GM19193 (cell line): ENCODE data around the gene OR6S1.

ENCODE experiments used
- POLR2A ChIP-seq: IDR thresholded peaks from 4 replicates; pipeline ENCODE4 v1.6.1; 2011; ENCODE audit not compliant: insufficient read depth, insufficient read length; ENCODE audit errors: extremely low read depth

Gene OR6S1

GRCh38 chr14:20657216-20658211 is 16.0 kb upstream of the OR6S1 start:
- no peak for TF ChIP-seq POLR2A

- TF ChIP-seq POLR2A, result no peak
These were observed 14.8 kb upstream of the OR6S1 start for GRCh38 chr14:20656274-20656673.

- TF ChIP-seq POLR2A, result no peak
These were observed 14.4 kb upstream of the OR6S1 start for GRCh38 chr14:20655851-20656250.

DNA sequence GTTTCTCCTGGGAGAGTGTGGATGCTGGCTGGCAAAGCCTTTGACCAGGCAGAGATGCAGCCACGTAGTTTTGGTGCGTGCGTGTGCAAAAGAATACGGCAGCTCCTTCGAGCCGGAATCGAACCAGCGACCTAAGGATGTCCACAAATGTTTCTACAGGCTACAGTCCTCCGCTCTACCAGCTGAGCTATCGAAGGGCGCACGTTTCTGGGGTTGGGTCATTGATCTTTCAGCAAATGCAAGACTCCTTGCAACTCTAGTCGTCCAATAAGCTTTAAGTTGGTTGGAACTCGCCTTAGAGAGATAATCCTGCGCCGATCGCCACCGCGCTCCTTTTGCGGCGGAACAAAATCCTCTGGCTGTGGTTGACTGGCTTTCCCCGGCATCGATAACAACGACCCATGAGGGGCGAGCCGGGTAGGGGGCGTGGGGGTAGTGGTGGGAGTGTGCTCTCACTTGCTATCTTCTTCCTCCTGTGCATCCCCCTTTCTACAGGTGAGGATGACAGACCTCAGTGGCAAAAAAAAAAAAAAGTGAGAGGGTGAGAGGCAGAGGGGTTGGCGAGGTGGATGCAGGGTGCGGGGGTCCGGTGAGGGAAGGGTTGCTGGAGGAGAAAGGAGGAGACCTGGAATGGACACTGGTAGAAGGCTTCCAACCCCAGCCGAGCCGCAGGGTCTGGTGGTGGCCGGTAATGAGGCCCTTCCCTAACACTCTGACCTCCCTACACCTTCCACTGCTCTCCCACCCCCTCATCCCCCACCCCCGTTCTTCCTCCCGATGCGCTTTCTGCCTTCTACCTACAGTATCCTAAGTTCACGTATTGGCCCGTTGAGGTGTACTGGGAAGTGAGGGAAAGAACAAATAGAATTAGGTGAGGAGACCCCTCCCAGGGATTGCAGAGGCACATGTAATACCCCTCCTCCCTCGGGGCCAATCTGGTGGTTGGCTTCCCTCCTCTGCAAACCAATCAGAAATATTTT is 11.8 kb upstream of the OR6S1 start:
- TF ChIP-seq POLR2A, result no peak

DNA sequence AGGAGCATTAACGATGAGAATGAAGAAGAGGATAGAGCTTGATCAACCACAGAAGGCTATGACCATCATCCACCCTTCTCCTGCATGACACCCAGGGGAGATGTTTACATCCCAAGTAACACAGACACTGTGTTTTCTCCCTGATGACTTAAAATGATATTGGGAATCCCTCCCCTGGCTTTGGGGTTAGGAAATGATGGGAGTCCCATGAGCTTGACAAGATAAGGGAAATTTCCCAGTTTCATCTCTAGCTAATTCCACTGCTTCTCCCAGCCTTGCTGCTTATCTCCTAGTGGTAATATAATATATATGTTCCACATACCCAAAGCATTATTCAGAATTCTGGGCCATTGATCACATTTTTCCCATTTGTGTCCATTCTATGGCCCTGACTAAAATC is 4.0 kb upstream of the OR6S1 start:
- TF ChIP-seq POLR2A, result no peak

DNA sequence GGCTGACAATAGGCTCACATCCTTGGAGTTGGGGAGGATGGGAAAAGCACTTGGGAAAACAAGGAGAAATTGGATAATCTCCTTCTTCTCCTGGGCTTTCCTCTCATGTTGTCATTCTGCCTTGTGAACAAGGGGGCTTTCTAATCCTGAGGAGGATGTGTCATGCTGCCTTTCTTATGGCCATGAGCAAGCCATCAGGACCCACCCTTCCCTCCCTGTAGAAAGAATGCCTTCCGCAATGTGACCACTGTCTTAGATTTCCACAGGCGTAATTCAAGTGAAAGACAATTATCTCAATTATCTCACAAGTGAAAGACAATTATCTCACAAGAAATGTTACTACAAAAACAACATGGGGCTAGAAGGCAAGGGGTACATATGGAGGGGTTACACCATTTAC is 3.0 kb upstream of the OR6S1 start:
- no peak for TF ChIP-seq POLR2A

GRCh38 chr14:20642182-20642581 is 691 bp upstream of the OR6S1 start:
- TF ChIP-seq POLR2A, result no peak

DNA sequence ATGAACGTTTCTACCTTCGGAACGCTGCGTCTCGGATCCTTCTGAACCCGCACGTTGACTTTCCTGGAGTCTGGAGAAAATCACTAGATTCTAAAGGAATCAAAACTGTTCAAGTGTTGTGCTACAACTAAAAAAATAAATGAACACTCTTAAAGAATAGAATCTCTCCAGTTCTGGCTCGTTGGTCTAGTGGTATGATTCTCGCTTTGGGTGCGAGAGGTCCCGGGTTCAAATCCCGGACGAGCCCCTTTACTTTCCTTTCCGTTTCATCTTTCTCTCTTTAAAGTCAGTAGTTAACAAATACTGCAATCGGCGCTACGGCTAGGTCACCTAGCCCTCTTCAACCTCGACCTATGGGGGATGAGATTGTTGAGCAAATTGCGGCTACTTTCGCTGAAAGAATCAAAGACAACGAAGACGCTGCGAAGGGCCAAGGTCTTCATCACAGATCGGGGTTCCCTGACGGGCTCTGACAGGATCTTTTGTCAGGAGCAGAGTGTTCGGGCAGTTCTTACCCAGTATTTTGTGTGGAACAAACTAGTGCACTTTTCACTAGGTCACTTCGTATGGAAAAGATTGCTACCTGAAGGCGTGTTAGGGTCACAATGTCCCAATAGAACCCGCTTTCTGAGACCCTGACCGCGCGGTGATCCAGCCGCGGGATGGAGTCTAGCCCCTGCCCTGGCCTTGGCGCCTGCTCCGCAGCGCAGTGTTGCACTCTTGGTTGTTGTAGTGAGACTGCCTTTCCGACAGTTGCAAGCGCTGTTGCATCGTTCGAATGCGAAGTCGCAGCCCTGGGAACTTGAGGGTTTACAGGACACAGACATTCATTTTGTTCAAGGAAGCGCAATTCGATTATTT is 8.4 kb downstream of the OR6S1 start:
- no peak for TF ChIP-seq POLR2A

DNA sequence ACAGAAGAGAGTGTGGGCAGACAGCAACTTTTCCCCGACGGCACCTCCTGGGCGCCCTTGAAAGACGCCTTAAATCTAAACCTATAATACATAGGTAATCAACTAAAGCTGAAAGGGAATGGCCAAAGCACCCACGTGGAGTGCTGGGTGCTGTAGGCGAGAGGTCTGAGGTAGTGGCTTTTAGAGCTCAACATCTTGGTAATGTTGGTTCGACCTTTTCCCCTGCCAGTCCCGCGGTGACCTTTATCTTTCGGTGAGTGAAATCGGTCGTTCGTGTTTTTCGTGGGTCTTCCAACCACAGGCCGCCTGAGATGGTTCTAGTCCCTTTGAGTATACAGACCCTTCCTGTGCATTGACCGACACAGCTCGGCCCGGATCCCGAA is 9.1 kb downstream of the OR6S1 start:
- TF ChIP-seq POLR2A, result no peak

DNA sequence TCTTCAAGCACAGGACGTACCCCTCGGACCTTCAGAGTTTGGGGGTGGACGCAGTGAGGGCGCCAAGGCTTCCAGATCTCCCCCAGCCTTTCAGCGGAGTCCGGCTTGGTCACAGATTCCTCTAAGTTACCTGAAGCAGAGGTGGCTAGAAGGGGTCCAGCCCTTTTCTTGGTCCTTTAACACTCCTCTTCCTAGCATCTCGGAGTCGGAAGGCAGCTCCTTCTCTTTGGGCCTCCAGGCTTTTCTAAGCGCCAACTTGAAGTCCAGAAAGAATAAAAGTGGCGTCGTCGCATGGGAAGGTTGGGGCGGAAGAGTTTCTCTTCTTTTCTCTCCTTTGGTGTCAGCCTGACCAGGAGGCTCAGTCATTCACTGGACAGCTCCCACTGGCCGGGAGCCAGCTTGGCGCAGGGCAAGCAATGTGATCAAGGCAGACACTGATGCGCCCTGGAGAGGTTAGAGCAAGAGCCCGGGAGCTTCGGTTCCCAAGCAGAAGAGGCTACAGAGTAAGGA is 9.6 kb downstream of the OR6S1 start:
- no peak for TF ChIP-seq POLR2A

GRCh38 chr14:20631023-20631879 is 10.2 kb downstream of the OR6S1 start:
- TF ChIP-seq POLR2A, result no peak

GRCh38 chr14:20630340-20631022 is 11.0 kb downstream of the OR6S1 start:
- no peak for TF ChIP-seq POLR2A
